Fibroblast of mammary gland (primary cell): ENCODE measurements around the gene ELOVL1.

Experiments
- DNase-seq: peaks from one replicate; pipeline ENCODE4 v3.0.0-alpha.2; 2010; ENCODE audit warnings: low read depth
- H3K4me3 ChIP-seq: 2 replicates; pipeline ENCODE4 v1.5.1; 2011; ENCODE audit warnings: low read depth, mild to moderate bottlenecking, low read length, moderate library complexity; ENCODE audit not compliant: control insufficient read depth
- CTCF ChIP-seq: conservative IDR thresholded peaks from 2 replicates; pipeline ENCODE4 v1.5.1; 2011; ENCODE audit warnings: low read depth, low read length, inconsistent platforms; ENCODE audit not compliant: control insufficient read depth, insufficient read depth

The ELOVL1 gene

GRCh38 chr1:43349594-43350306 is 18.1 kb downstream of the ELOVL1 start:
- TF ChIP-seq CTCF = no peak
- peak; percentile 72 for DNase-seq
- H3K4me3 ChIP-seq = peak overlapping the region; percentile 47

DNA sequence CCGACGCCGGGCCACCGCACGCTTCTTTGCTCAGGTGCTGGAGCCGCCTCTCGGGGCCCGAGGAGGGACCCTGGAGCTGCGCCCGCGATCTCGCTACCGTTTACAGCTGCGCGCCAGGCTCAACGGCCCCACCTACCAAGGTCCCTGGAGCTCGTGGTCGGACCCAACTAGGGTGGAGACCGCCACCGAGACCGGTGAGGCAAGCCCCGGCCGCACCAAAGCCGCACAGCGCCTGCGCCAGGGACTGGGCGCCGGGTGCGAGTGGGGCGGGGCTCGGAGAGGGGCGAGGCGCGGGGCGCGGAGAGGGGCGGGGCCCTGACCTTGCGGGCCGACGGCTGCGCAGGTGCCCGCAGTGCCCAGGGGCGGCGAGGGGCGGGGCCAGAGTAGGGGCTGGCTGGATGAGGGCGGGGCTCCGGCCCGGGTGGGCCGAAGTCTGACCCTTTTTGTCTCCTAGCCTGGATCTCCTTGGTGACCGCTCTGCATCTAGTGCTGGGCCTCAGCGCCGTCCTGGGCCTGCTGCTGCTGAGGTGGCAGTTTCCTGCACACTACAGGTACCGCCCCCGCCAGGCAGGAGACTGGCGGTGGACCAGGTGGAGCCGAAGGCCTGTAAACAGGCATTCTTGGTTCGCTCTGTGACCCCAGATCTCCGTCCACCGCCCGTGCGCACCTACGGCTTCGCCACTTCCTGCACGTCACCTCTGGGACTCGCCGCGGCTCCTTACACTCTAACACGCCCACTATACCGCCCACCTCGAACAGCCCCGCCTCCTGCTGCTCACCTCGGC is 18.8 kb downstream of the ELOVL1 start:
- H3K4me3 ChIP-seq = peak overlapping the region; percentile 47
- TF ChIP-seq CTCF = no peak
- no peak for DNase-seq

GRCh38 chr1:43348343-43348808 is 19.4 kb downstream of the ELOVL1 start:
- H3K4me3 ChIP-seq = peak overlapping the region; percentile 47
- TF ChIP-seq CTCF = no peak
- DNase-seq = no peak

DNA sequence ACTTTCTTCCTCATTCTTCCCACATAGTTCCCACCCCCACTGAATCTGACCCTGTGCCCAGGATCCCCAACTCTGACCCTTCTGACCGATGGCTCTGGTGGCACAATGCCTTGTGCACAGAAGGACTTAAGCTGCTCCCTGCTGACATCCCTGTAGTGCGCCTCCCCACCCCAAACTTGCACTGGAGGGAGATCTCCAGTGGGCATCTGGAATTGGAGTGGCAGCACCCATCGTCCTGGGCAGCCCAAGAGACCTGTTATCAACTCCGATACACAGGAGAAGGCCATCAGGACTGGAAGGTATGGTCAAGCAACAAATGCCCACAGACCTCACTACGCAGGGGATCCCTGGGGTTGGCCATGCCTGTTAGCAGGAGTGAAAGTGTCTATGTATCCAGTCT is 21.2 kb downstream of the ELOVL1 start:
- no peak overlapping the region for H3K4me3 ChIP-seq
- no peak for DNase-seq
- no peak for TF ChIP-seq CTCF

GRCh38 chr1:43345120-43345519 is 22.7 kb downstream of the ELOVL1 start:
- H3K4me3 ChIP-seq = no peak overlapping the region
- no peak for TF ChIP-seq CTCF
- DNase-seq = no peak

- TF ChIP-seq CTCF = no peak
- no peak overlapping the region for H3K4me3 ChIP-seq
- DNase-seq = no peak
These were observed 23.5 kb downstream of the ELOVL1 start for GRCh38 chr1:43344267-43344850.
